Gastroesophageal sphincter (tissue), 3 donors: ENCODE data around the gene SLC25A45.

Source experiments
- POLR2A ChIP-seq, 2 donors: fragments of 450-650 bp; IDR thresholded peaks; one replicate each; pipeline ENCODE4 v1.6.1; 2017; ENCODE audit warnings: antibody characterized with exemption in 2 of 2, mild to moderate bottlenecking in 2 of 2, moderate library complexity in 1 of 2
- POLR2AphosphoS5 ChIP-seq: sonication (generic); formaldehyde crosslinking; IDR thresholded peaks from one replicate; pipeline ENCODE4 v1.6.1; 2017; ENCODE audit warnings: antibody characterized with exemption
- TF ChIP-seq, protein P1 (sequence below), 4 experiments: fragments of 200-600 bp in 2 of 4; fragments of 450-650 bp in 2 of 4; sonication (generic) in 1 of 4; IDR thresholded peaks; one replicate each; pipeline ENCODE4 v1.5.1; 2017 to 2019; ENCODE audit warnings: antibody characterized with exemption in 4 of 4, mild to moderate bottlenecking in 2 of 4, moderate library complexity in 2 of 4

- TF ChIP-seq, protein P1, sequence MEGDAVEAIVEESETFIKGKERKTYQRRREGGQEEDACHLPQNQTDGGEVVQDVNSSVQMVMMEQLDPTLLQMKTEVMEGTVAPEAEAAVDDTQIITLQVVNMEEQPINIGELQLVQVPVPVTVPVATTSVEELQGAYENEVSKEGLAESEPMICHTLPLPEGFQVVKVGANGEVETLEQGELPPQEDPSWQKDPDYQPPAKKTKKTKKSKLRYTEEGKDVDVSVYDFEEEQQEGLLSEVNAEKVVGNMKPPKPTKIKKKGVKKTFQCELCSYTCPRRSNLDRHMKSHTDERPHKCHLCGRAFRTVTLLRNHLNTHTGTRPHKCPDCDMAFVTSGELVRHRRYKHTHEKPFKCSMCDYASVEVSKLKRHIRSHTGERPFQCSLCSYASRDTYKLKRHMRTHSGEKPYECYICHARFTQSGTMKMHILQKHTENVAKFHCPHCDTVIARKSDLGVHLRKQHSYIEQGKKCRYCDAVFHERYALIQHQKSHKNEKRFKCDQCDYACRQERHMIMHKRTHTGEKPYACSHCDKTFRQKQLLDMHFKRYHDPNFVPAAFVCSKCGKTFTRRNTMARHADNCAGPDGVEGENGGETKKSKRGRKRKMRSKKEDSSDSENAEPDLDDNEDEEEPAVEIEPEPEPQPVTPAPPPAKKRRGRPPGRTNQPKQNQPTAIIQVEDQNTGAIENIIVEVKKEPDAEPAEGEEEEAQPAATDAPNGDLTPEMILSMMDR (IDR thresholded peaks at IDR 0.05), result no peak
- TF ChIP-seq POLR2AphosphoS5, result no peak
- TF ChIP-seq POLR2A (IDR thresholded peaks at IDR 0.05), result no peak
These were observed 21.2 kb upstream of the SLC25A45 start for GRCh38 chr11:65403607-65404121.
